HG02973 (cell line): Measurements from ENCODE around the gene BMP7.
"Not testable (repeated sequence)": the region's sequence is repeated elsewhere in the genome, so short reads cannot be mapped to it uniquely, and the experiment has no call there.

Experiments used
- ATAC-seq: cut with Tn5 transposase; IDR thresholded peaks from one replicate; pipeline ENCODE4 v1.9.1; 2021; ENCODE audit warnings: moderate library complexity; ENCODE audit not compliant: unreplicated experiment

BMP7 gene

GRCh38 chr20:57288651-57289277 lies 22.3 kb upstream of the BMP7 start:
- ATAC-seq = no peak

GRCh38 chr20:57287901-57288300 lies 21.5 kb upstream of the BMP7 start:
- ATAC-seq = no peak

- ATAC-seq = no peak
These were observed 20.8 kb upstream of the BMP7 start for GRCh38 chr20:57287007-57287880.

- ATAC-seq = no peak
These were observed 17.4 kb upstream of the BMP7 start for GRCh38 chr20:57283860-57284259.

- no peak for ATAC-seq
These were observed 16.4 kb upstream of the BMP7 start for GRCh38 chr20:57282670-57283361.

GRCh38 chr20:57281900-57282299 lies 15.5 kb upstream of the BMP7 start:
- no peak for ATAC-seq

- no peak for ATAC-seq
These were observed 13.8 kb upstream of the BMP7 start for GRCh38 chr20:57280221-57280620.

GRCh38 chr20:57279548-57279947 lies 13.1 kb upstream of the BMP7 start:
- not testable (repeated sequence) for ATAC-seq

GRCh38 chr20:57278457-57278856 lies 12.0 kb upstream of the BMP7 start:
- no peak for ATAC-seq

- ATAC-seq = no peak
These were observed 11.1 kb upstream of the BMP7 start for GRCh38 chr20:57277398-57278105.

GRCh38 chr20:57276221-57276620 lies 9.8 kb upstream of the BMP7 start:
- ATAC-seq = no peak

GRCh38 chr20:57275813-57276212 lies 9.4 kb upstream of the BMP7 start:
- ATAC-seq = no peak

GRCh38 chr20:57275334-57275733 lies 8.9 kb upstream of the BMP7 start:
- no peak for ATAC-seq

- no peak for ATAC-seq
These were observed 8.4 kb upstream of the BMP7 start for GRCh38 chr20:57274846-57275245.

GRCh38 chr20:57274299-57274698 lies 7.9 kb upstream of the BMP7 start:
- no peak for ATAC-seq

- no peak for ATAC-seq
These were observed 6.6 kb upstream of the BMP7 start for GRCh38 chr20:57272883-57273535.

GRCh38 chr20:57270204-57270984 lies 4.0 kb upstream of the BMP7 start:
- no peak for ATAC-seq

GRCh38 chr20:57269148-57269984 lies 2.9 kb upstream of the BMP7 start:
- no peak for ATAC-seq
